ENCODE results near the gene GCFC2. TPM values are rescaled to one million over a fixed set of nuclear protein-coding genes. Genes with fewer than 3 reads are reported as not detected.

The GCFC2 gene
- total RNA-seq, 1 experiment from 2014 or later = 18.3 TPM

DNA sequence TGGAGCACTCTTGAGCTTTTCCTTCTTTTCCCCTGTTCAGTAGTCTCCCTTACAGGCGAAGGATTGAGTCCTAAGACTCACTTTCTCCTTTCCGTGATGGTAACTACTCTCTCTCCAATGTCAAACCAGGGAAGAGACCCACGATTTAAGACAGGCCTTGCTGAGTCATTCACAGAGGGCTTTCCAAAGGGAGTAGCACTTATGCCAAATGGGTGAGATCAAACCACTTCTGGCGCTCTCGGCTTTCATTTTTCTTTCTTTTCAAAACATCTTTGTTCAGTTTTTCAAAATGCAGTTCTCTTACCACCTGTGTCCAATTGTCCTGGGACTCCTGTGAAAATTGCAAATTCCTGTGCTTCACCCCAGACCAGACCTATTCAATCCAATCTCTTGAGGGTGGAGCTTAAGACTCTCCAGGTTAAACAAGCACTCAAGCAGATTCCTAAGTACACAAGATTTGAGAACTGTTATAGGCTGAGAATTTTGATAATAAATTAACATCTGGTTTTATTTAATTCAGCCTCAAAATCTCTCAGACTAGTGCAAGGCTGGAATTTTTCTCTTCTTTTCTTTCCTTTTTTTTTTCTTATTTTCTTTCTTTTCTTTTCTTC lies 78.5 kb downstream of the GCFC2 start:
- Histone ChIP-seq H3K9me3 (ENCODE audit: control insufficient read depth, low read depth, low read length) (no peaks in the 10 kb centered on the region), H3K23me2 (ENCODE audit: insufficient read length, low read depth, low read length, poor library complexity, severe bottlenecking) (no peaks in the 10 kb centered on the region), H4K8ac (replicated peaks; ENCODE audit: insufficient read length, low read depth, low read length) (no peak overlapping the region), H3K4ac (ENCODE audit: low read depth, low read length) (no peak overlapping the region), H2AK5ac (ENCODE audit: insufficient read length, low read length) (no peak overlapping the region), H3K56ac (ENCODE audit: insufficient read length, low read depth, low read length) (no peak overlapping the region), H3K79me2 (ENCODE audit: insufficient read depth, low read length) (no peaks in the 10 kb centered on the region; the same call in 1 of the 2 replicates), H2BK15ac (ENCODE audit: low read depth, low read length) (no peak overlapping the region), H2BK5ac (ENCODE audit: insufficient read length, low read length) (no peak overlapping the region), H3K9ac (ENCODE audit: extremely low read depth, insufficient read length, low read length) (no peak overlapping the region), H3K4me2 (ENCODE audit: insufficient read depth, insufficient read length, low read length) (no peak overlapping the region), H3K79me1 (ENCODE audit: insufficient read depth, low read depth, low read length, poor library complexity, severe bottlenecking) (no peaks in the 10 kb centered on the region), H2BK20ac (ENCODE audit: low read depth, low read length, poor library complexity, severe bottlenecking) (no peak overlapping the region), H4K91ac (ENCODE audit: insufficient read length, low read depth, low read length) (no peak overlapping the region), H3K23ac (ENCODE audit: insufficient read length, low read depth, low read length) (no peak overlapping the region), H3T11ph (ENCODE audit: low read length) (no peak overlapping the region), H4K20me1 (ENCODE audit: control insufficient read depth, insufficient read depth, insufficient read length) (no peaks in the 10 kb centered on the region), H4K5ac (ENCODE audit: insufficient read length, low read depth, low read length) (no peak overlapping the region), H3K4me1 (ENCODE audit: insufficient read depth, low read length) (no peaks in the 10 kb centered on the region), H3K27ac (ENCODE audit: insufficient read length, low read depth, low read length) (no peak overlapping the region), H2BK120ac (ENCODE audit: low read depth, low read length, poor library complexity, severe bottlenecking) (no peak overlapping the region), H2BK12ac (ENCODE audit: insufficient read length, low read depth, low read length) (no peak overlapping the region), H2AFZ (ENCODE audit: low read length) (peak overlapping the region; percentile 57), H3K27me3 (ENCODE audit: insufficient read depth, low read length) (no peaks in the 10 kb centered on the region), H3K14ac (ENCODE audit: insufficient read depth, low read length) (no peak overlapping the region), H3K18ac (ENCODE audit: insufficient read length, low read depth, low read length) (no peak overlapping the region)
- Mint-ChIP-seq H3K27me3 (ENCODE audit: low read depth) (0 out of 2 replicates have a peak, but pooled peaks cover 4% of the 10 kb centered on the region), H3K4me3 (no peak overlapping the region), H3K36me3 (ENCODE audit: insufficient read depth in 1 of 3, low read depth in 3 of 3) (no peaks in the 10 kb centered on the region), H3K4me1 (peaks cover 8 to 10% of the 10 kb centered on the region in 2 experiments), H3K9me3 (no peaks in the 10 kb centered on the region), H3K27ac (peak overlapping the region in 1 of 3 experiments; percentile 35; a peak in 1 of 7 replicates)
- TF ChIP-seq, protein P1, sequence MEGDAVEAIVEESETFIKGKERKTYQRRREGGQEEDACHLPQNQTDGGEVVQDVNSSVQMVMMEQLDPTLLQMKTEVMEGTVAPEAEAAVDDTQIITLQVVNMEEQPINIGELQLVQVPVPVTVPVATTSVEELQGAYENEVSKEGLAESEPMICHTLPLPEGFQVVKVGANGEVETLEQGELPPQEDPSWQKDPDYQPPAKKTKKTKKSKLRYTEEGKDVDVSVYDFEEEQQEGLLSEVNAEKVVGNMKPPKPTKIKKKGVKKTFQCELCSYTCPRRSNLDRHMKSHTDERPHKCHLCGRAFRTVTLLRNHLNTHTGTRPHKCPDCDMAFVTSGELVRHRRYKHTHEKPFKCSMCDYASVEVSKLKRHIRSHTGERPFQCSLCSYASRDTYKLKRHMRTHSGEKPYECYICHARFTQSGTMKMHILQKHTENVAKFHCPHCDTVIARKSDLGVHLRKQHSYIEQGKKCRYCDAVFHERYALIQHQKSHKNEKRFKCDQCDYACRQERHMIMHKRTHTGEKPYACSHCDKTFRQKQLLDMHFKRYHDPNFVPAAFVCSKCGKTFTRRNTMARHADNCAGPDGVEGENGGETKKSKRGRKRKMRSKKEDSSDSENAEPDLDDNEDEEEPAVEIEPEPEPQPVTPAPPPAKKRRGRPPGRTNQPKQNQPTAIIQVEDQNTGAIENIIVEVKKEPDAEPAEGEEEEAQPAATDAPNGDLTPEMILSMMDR (conservative IDR thresholded peaks at IDR 0.05) = no peak
- DNase-seq = no peak
- WGBS (ENCODE audit: extremely low coverage, insufficient read length, low lambda C conversion rate) = no CpG with 5 or more reads among the region's 5 CpGs
